BLaER1 (cell line): Measurements from ENCODE around the gene F13A1.
A peak's percentile ranks its signal among the peaks of the same experiment; 100 is the strongest.

Experiments
- H3K27ac ChIP-seq: shearing (Covaris generic); formaldehyde crosslinking; 2 replicates; pipeline ENCODE4 v1.8.1; 2022
- H3K27me3 ChIP-seq: shearing (Covaris generic); formaldehyde crosslinking; 2 replicates; pipeline ENCODE4 v1.8.1; 2022
- H3K36me3 ChIP-seq: shearing (Covaris generic); formaldehyde crosslinking; 2 replicates; pipeline ENCODE4 v1.8.1; 2022
- H3K4me1 ChIP-seq: shearing (Covaris generic); formaldehyde crosslinking; 2 replicates; pipeline ENCODE4 v1.8.1; 2022
- H3K4me2 ChIP-seq: shearing (Covaris generic); formaldehyde crosslinking; 2 replicates; pipeline ENCODE4 v1.8.1; 2022
- H3K4me3 ChIP-seq: shearing (Covaris generic); formaldehyde crosslinking; 2 replicates; pipeline ENCODE4 v1.8.1; 2022
- H3K9ac ChIP-seq: shearing (Covaris generic); formaldehyde crosslinking; 2 replicates; pipeline ENCODE4 v1.8.1; 2022
- H3K9me3 ChIP-seq: shearing (Covaris generic); formaldehyde crosslinking; 2 replicates; pipeline ENCODE4 v1.8.1; 2022
- H4K20me1 ChIP-seq: shearing (Covaris generic); formaldehyde crosslinking; 2 replicates; pipeline ENCODE4 v1.8.1; 2022
- Cebpa-rat ChIP-seq: shearing (Covaris generic); IDR thresholded peaks from 2 replicates; pipeline ENCODE4 v1.8.1; 2022

F13A1 gene

GRCh38 chr6:6248651-6249050, 71.8 kb downstream of the F13A1 start:
- Histone ChIP-seq H3K9me3 (no peaks in the 10 kb centered on the region), H3K27ac (no peak overlapping the region), H3K36me3 (no peaks in the 10 kb centered on the region), H3K27me3 (no peaks in the 10 kb centered on the region), H3K9ac (no peak overlapping the region), H4K20me1 (no peaks in the 10 kb centered on the region), H3K4me2 (no peak overlapping the region), H3K4me1 (peaks cover 13% of the 10 kb centered on the region), H3K4me3 (no peak overlapping the region)
- no peak for TF ChIP-seq Cebpa-rat

- H3K27me3 ChIP-seq, result no peaks in the 10 kb centered on the region
- no peaks in the 10 kb centered on the region for H3K36me3 ChIP-seq
- peak overlapping the region; percentile 36 for H3K4me2 ChIP-seq
- no peak for TF ChIP-seq Cebpa-rat
- no peaks in the 10 kb centered on the region for H3K9me3 ChIP-seq
- H3K27ac ChIP-seq, result no peak overlapping the region
- H3K9ac ChIP-seq, result no peak overlapping the region
- no peaks in the 10 kb centered on the region for H4K20me1 ChIP-seq
- H3K4me1 ChIP-seq, result peaks cover 13% of the 10 kb centered on the region
- H3K4me3 ChIP-seq, result no peak overlapping the region
Observed at GRCh38 chr6:6246544-6246943, 73.9 kb downstream of the F13A1 start.

DNA sequence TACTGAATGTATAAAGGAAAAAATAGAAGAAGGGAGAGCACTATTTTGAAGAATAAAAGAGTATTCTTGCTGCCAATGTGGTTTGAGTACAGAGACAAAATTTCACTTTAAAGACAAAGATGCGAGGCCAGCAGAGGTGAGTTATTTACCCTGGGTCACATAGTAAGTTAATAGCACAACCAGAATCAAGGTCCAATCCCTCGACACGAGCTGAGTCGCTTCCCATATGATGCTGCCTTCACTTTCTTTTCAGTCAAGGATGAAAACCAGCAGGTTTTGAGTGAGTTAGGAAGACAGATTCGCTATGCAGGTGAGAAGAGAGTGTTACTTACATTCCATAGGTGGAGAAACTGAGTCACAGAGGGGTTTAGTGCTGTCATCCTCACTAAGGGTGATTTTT, 75.8 kb downstream of the F13A1 start:
- Histone ChIP-seq H3K9me3 (no peaks in the 10 kb centered on the region), H3K27ac (no peak overlapping the region), H3K4me2 (no peak overlapping the region), H3K4me1 (peaks cover 13% of the 10 kb centered on the region), H3K27me3 (no peaks in the 10 kb centered on the region), H3K4me3 (no peak overlapping the region), H3K9ac (no peak overlapping the region), H3K36me3 (no peaks in the 10 kb centered on the region), H4K20me1 (no peaks in the 10 kb centered on the region)
- no peak for TF ChIP-seq Cebpa-rat

GRCh38 chr6:6243846-6244245, 76.6 kb downstream of the F13A1 start:
- H3K9ac ChIP-seq, result no peak overlapping the region
- H3K4me1 ChIP-seq, result peaks cover 13% of the 10 kb centered on the region
- no peak overlapping the region for H3K4me3 ChIP-seq
- H4K20me1 ChIP-seq, result no peaks in the 10 kb centered on the region
- no peaks in the 10 kb centered on the region for H3K9me3 ChIP-seq
- TF ChIP-seq Cebpa-rat, result no peak
- H3K27ac ChIP-seq, result no peak overlapping the region
- H3K27me3 ChIP-seq, result no peaks in the 10 kb centered on the region
- no peak overlapping the region for H3K4me2 ChIP-seq
- no peaks in the 10 kb centered on the region for H3K36me3 ChIP-seq

DNA sequence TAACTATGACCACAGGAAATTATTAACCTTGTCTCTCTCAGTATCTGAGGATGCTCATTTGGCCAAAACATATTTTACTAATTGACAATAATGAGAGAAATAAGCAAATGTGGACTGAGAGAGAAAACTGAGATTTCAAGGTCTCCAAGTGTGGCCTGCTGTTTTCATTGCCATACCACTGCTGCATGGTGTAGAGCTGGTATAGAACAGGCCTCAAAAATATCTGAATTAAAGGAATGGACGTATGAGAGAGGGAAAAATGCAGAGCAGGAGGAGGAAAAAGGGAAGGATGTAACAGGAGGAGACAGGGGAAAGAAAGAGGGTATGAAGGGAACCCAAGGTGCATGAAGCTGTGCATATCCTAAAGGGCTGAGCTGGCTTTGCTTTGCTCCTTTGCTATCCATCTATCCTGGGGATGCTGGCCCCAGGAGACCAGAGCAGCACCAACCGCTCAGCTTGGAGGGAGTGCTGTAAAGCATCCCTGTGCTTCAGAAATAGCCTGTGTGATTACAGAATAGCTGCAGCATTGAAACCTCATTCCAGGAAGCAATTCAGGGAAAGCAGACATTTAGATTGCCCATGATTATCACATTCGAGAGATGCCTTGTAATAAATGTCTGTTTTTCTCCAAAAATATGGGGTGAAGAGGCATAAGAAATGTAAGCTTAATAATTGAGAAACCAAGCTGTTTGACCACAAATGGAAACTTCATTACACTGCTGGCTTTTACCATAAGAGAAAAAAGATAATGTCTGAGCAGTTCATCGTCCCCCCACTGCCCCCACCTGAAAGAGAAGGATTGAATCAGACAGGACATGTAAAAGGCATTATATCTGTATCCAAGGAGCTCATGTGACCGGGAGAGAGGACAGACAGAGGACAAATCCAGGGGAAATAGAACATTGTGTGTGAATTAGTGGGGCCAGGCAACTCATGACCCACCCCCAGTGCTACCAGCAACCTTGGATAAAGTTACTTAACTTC, 80.6 kb downstream of the F13A1 start:
- Histone ChIP-seq H3K4me2 (no peak overlapping the region), H3K27me3 (no peaks in the 10 kb centered on the region)
- TF ChIP-seq Cebpa-rat, result no peak

GRCh38 chr6:6236730-6237469, 83.6 kb downstream of the F13A1 start:
- no peaks in the 10 kb centered on the region for H3K9me3 ChIP-seq
- no peak overlapping the region for H3K27ac ChIP-seq
- peaks cover 8% of the 10 kb centered on the region for H3K4me1 ChIP-seq

More for the DNA sequence above, 80.6 kb downstream of the F13A1 start:
- Histone ChIP-seq H3K9ac (no peak overlapping the region), H3K9me3 (no peaks in the 10 kb centered on the region), H3K36me3 (no peaks in the 10 kb centered on the region), H3K27ac (no peak overlapping the region), H4K20me1 (no peaks in the 10 kb centered on the region), H3K4me1 (peaks cover 8% of the 10 kb centered on the region), H3K4me3 (no peak overlapping the region)

GRCh38 chr6:6235786-6236185, 84.7 kb downstream of the F13A1 start:
- no peaks in the 10 kb centered on the region for H3K36me3 ChIP-seq
- H4K20me1 ChIP-seq, result no peaks in the 10 kb centered on the region
- H3K27me3 ChIP-seq, result no peaks in the 10 kb centered on the region
- no peak overlapping the region for H3K4me2 ChIP-seq
- H3K9me3 ChIP-seq, result no peaks in the 10 kb centered on the region
- no peak overlapping the region for H3K4me3 ChIP-seq
- TF ChIP-seq Cebpa-rat, result no peak
- H3K9ac ChIP-seq, result no peak overlapping the region
- no peak overlapping the region for H3K27ac ChIP-seq
- peaks cover 8% of the 10 kb centered on the region for H3K4me1 ChIP-seq

More at GRCh38 chr6:6236730-6237469, 83.6 kb downstream of the F13A1 start:
- H4K20me1 ChIP-seq, result no peaks in the 10 kb centered on the region
- no peaks in the 10 kb centered on the region for H3K27me3 ChIP-seq
- no peak for TF ChIP-seq Cebpa-rat
- no peak overlapping the region for H3K9ac ChIP-seq
- peak overlapping the region; percentile 47 for H3K4me2 ChIP-seq
- H3K4me3 ChIP-seq, result no peak overlapping the region
- no peaks in the 10 kb centered on the region for H3K36me3 ChIP-seq

- H3K9ac ChIP-seq, result no peak overlapping the region
- peaks cover 12% of the 10 kb centered on the region for H3K4me1 ChIP-seq
- H3K27me3 ChIP-seq, result no peaks in the 10 kb centered on the region
- H3K36me3 ChIP-seq, result no peaks in the 10 kb centered on the region
- no peak overlapping the region for H3K27ac ChIP-seq
- no peak for TF ChIP-seq Cebpa-rat
- no peak overlapping the region for H3K4me2 ChIP-seq
- H4K20me1 ChIP-seq, result no peaks in the 10 kb centered on the region
- H3K9me3 ChIP-seq, result no peaks in the 10 kb centered on the region
- no peak overlapping the region for H3K4me3 ChIP-seq
Observed at GRCh38 chr6:6234963-6235362, 85.5 kb downstream of the F13A1 start.

GRCh38 chr6:6230286-6230685, 90.2 kb downstream of the F13A1 start:
- Histone ChIP-seq H3K36me3 (no peaks in the 10 kb centered on the region), H4K20me1 (no peaks in the 10 kb centered on the region), H3K9me3 (no peaks in the 10 kb centered on the region), H3K9ac (no peak overlapping the region), H3K4me3 (no peak overlapping the region), H3K4me2 (no peak overlapping the region), H3K4me1 (peaks cover 5% of the 10 kb centered on the region; the same call in 1 of the 2 replicates), H3K27ac (no peak overlapping the region), H3K27me3 (no peaks in the 10 kb centered on the region)
- no peak for TF ChIP-seq Cebpa-rat

DNA sequence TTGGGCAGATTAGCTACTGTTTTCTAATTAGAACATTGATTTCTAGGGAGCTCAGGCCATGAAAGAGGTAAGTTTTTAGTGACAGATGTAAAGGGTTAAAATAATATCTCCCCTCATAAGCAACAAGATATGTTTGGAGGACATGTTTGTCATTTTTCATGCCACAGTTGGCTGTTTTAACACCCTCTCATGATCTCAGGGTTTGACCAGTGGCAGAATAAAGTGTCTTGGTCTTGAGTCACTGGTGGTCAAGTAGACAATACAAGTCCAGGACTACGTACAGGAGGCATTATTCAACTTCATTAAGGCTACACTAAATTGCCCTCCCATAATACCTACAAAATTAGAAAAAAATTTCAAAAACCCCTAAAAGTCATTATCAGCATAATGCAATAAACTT, 92.6 kb downstream of the F13A1 start:
- Histone ChIP-seq H4K20me1 (no peaks in the 10 kb centered on the region), H3K4me2 (no peak overlapping the region), H3K36me3 (no peaks in the 10 kb centered on the region), H3K4me3 (no peak overlapping the region), H3K9ac (no peak overlapping the region), H3K9me3 (no peaks in the 10 kb centered on the region), H3K4me1 (peaks cover 5% of the 10 kb centered on the region; the same call in 1 of the 2 replicates), H3K27me3 (no peaks in the 10 kb centered on the region), H3K27ac (no peak overlapping the region)
- no peak for TF ChIP-seq Cebpa-rat
